Muscle layer of duodenum (tissue), 2 donors: ENCODE measurements around the gene MPRIP.

Experiments
- H3K27ac ChIP-seq: one replicate; pipeline ENCODE4 v1.7.0; 2013; ENCODE audit warnings: mild to moderate bottlenecking, low read length
- H3K27me3 ChIP-seq: one replicate; pipeline ENCODE4 v1.7.0; 2013; ENCODE audit warnings: low read depth, mild to moderate bottlenecking, control low read depth, low read length
- H3K36me3 ChIP-seq, 2 donors: one replicate each; pipeline ENCODE4 v1.7.0; 2013; ENCODE audit warnings: low read length in 2 of 2, control low read depth in 1 of 2, mild to moderate bottlenecking in 1 of 2; ENCODE audit not compliant: insufficient read depth in 2 of 2, control insufficient read depth in 1 of 2
- H3K4me1 ChIP-seq, 2 donors: one replicate each; pipeline ENCODE4 v1.7.0; 2013; ENCODE audit warnings: low read length in 2 of 2, mild to moderate bottlenecking in 2 of 2, control low read depth in 1 of 2, moderate library complexity in 1 of 2; ENCODE audit not compliant: insufficient read depth in 2 of 2, control insufficient read depth in 1 of 2
- H3K4me3 ChIP-seq, 2 donors: one replicate each; pipeline ENCODE4 v1.7.0; 2013; ENCODE audit warnings: low read length in 2 of 2, low read depth in 1 of 2, mild to moderate bottlenecking in 1 of 2
- H3K9me3 ChIP-seq, 2 donors: one replicate each; pipeline ENCODE4 v1.7.0; 2013; ENCODE audit warnings: low read length in 2 of 2, control low read depth in 1 of 2, mild to moderate bottlenecking in 1 of 2; ENCODE audit not compliant: control insufficient read depth in 1 of 2
- donor health status: healthy.

Gene MPRIP

DNA sequence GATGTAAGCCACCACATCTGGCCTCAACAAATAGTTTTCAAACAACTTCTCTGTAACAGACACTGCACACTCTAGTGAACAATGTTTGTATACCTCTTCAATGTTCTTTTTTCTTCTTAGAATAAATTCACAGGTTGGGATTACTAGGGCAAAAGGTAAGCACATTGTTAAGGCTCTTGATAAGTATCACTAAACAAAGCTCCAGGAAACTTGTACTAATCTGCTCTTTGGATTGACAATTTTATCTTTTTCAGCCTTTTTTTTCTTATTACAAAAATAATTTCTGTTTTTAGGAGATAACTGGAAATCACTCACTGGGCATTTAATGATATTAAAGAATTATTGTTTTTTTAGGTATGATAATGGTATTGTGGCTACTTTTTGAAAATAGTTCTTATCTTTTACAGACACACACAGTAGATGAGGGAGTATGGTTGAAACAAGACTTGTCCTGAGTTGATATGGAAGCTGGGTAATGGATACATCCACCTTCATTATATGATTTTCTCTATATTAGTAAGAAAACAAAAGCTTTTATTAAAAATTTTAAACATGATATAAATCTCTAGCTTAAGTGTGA, 7.7 kb upstream of the MPRIP start:
- peaks cover 0 to 4% of the 10 kb centered on the region in 2 donors for H3K4me1 ChIP-seq
- H3K4me3 ChIP-seq: no peak overlapping the region
- H3K9me3 ChIP-seq: no peaks in the 10 kb centered on the region
- H3K27me3 ChIP-seq: no peaks in the 10 kb centered on the region
- H3K36me3 ChIP-seq: no peaks in the 10 kb centered on the region
- no peak overlapping the region for H3K27ac ChIP-seq

DNA sequence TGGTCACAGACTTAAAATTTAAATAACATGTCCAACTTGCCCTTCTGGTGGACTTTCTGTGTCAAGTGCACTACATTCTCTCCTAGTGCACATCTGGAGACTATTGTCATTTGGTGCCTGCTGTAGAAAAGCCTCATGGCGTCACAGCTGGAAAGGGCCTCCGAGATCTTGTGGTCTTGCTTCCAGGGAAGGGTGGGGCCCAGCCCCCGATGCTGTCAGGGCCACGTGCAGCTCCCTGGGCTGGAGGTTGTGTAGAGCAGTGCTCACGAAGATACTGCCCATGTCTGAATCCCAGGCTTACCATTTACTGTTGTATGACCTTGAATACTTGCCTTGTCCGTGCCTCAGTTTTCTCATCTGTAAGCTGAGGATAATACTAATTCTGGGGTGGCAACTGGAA, 6.8 kb upstream of the MPRIP start:
- Histone ChIP-seq H3K4me1 (peaks cover 0 to 4% of the 10 kb centered on the region in 2 donors), H3K9me3 (no peaks in the 10 kb centered on the region), H3K27ac (no peak overlapping the region), H3K27me3 (no peaks in the 10 kb centered on the region), H3K4me3 (no peak overlapping the region), H3K36me3 (no peaks in the 10 kb centered on the region)

DNA sequence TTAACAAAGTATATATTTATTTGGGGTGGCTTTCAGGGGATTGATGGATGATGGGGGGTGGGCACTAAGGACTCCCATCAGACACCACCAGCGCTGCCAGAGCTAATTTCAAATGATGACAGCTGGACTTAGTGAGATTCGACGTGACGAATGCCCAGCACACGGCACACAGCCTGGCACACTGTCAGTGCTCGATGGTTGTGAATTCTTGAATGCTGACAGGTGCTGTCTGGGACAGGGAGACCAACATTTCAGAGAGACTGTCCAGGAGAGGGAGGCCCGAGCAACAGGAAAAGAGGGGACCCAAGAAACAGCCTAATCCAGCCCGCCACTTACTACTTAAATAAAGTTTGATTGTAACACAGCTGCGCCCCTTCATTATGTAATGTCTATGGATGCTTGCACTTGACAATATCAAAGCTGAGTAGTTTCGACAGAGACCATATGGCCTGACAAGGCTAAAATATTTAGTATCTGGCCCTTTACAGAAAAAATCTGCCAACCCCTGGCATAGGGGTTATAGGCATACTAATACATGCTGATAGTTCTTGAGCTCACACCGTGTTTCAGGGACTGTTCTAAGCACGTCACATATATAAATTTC, 6.2 kb upstream of the MPRIP start:
- H3K27ac ChIP-seq: no peak overlapping the region
- H3K36me3 ChIP-seq: no peaks in the 10 kb centered on the region
- H3K4me1 ChIP-seq: peaks cover 2 to 4% of the 10 kb centered on the region in 2 donors
- no peaks in the 10 kb centered on the region for H3K9me3 ChIP-seq
- H3K27me3 ChIP-seq: no peaks in the 10 kb centered on the region
- H3K4me3 ChIP-seq: no peak overlapping the region

DNA sequence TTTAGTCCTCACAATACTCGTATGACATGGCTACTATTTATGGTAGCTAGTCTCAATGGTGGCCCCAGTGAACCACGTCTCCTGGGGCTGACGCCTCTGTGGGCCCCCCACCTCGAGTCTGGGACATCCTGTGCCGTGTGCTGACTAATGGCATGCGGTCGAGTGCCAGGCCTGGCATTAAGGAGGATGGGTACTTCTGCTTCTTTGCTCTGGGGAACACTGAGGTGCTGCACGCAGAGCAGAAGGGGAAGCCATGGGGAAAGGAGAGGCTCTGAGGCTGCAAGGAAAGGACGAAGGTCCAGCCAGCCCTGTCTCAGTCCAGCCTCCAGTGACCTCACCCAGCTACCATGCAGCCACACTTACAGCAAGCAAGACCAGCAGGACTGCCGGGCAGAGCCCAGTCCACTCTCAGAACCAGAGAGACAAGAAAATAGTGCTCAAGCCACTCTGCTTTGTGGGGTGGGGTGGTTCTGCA, 5.7 kb upstream of the MPRIP start:
- Histone ChIP-seq H3K36me3 (no peaks in the 10 kb centered on the region), H3K27ac (no peak overlapping the region), H3K4me3 (no peak overlapping the region), H3K9me3 (no peaks in the 10 kb centered on the region), H3K27me3 (no peaks in the 10 kb centered on the region), H3K4me1 (peaks cover 7 to 9% of the 10 kb centered on the region in 2 donors)

DNA sequence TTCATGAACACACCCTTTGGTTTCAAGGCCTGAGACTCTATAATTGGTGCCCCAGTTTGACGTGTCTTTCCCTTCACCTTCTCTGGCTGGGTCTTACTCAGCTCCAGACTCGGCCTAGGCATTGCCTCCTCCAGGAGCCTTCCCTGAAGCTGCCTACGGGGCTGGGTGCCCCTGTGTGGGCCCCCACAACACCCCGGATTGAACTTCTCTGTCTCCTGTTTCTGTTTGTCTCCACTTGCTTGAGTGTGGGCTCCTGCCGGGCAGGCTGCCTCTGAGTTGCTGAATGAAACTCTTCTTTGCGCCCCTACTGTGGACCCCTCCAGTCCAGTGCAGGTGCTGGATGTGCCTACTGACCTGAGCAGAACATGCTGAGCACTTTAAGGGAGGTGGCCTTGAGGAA, 2.3 kb upstream of the MPRIP start:
- peaks cover 20 to 25% of the 10 kb centered on the region in 2 donors for H3K4me1 ChIP-seq
- H3K27me3 ChIP-seq: no peaks in the 10 kb centered on the region
- no peak overlapping the region for H3K4me3 ChIP-seq
- H3K36me3 ChIP-seq: no peaks in the 10 kb centered on the region
- H3K27ac ChIP-seq: no peak overlapping the region
- no peaks in the 10 kb centered on the region for H3K9me3 ChIP-seq

DNA sequence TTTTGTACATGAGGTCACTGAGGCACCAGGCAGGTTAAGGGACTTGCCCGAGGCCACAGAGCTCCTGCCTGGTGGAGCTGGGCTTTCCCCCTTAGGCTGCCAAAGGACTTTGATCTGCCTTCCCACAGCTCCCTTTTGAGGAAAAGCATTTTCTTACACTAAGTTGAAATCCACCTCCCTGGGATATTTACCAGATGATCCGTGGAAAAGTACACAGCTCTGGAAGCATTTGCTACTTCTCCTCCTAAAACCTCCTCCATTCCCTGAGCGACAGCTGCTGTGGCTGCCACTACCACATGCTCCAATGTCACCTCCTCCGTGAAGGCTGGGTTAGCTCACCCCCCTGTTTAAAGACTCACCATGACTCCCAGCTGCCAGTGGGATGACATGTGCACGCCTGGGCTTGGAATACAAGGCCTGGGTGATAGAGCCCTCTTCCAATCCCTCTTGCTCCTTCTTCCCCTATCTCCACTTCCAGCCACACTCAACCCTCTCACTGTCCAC, 1.2 kb upstream of the MPRIP start:
- H3K36me3 ChIP-seq: no peaks in the 10 kb centered on the region
- peak overlapping the region in 1 of 2 donors; percentile 66 for H3K4me3 ChIP-seq
- H3K4me1 ChIP-seq: peaks cover 27 to 32% of the 10 kb centered on the region in 2 donors
- H3K27me3 ChIP-seq: no peaks in the 10 kb centered on the region
- H3K9me3 ChIP-seq: no peaks in the 10 kb centered on the region
- H3K27ac ChIP-seq: peak overlapping the region; percentile 40

DNA sequence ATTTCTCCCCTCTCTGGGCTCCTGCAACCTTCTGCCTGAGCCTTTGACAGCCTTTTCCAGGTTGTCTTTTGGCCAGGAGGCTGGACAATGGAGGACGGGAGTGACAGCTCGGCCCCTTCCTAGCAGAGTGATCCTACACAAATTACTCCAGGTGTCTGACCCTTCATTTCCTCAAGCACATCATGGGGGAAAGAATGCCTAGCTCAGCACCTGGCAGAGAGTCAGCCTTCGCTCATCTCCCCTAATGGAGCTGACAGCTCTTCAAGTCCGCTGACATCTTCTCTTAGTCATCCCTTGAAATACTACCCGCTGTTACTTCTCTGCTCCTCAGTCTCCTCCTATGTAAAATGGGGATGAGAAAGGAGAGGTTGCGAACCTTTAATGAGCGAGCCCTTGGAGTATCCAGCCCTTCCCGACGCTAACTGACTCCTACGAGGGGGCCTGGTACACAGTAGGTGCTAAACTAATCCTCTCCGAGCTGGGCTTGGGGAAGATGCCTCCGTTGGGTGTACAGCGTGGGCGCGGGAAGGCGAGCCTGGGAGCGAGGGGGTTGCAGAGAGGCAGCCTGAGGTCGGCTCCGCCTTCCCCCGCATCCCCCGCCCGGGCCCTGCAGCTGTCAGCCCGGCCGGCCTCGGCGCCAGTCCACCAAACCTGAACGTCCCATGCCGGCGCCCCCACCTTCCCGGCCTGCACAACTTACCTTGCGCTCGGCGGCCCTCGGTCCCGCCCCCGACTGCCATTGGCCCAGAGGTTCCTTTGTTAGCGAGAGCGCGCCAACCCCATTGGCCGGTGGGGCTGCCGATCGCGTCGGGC, 480 bp upstream of the MPRIP start:
- Histone ChIP-seq H3K4me3 (peak overlapping the region; percentile 66 to 69), H3K9me3 (no peaks in the 10 kb centered on the region), H3K4me1 (peaks cover 27 to 37% of the 10 kb centered on the region in 2 donors), H3K27me3 (no peaks in the 10 kb centered on the region), H3K36me3 (no peaks in the 10 kb centered on the region), H3K27ac (peak overlapping the region; percentile 40)

DNA sequence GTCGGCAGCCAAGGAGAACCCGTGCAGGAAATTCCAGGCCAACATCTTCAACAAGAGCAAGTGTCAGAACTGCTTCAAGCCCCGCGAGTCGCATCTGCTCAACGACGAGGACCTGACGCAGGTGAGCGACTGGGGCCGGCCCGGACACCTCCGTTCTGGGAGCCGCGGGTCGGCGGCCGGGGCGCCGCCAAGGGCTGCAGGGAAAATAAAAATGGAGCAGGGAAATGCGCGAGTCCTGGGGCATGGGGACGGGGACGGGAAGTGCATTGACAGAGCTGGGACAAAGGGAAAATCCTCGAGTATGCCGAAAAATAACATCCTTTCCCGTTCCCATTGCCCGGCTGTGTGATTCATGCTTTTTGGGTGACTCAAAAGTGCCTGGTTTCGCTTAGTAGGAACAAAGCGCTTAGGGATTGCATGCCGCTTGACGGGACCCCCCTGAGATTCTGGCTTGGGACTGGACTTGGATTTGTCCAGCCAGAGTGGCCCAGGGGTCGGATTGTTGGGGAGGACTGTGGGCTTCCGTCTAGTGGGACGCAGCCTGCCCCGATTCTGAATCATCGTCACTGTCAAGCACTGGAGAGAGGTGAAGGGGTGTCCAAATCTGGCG, 699 bp downstream of the MPRIP start:
- peaks cover 27 to 37% of the 10 kb centered on the region in 2 donors for H3K4me1 ChIP-seq

DNA sequence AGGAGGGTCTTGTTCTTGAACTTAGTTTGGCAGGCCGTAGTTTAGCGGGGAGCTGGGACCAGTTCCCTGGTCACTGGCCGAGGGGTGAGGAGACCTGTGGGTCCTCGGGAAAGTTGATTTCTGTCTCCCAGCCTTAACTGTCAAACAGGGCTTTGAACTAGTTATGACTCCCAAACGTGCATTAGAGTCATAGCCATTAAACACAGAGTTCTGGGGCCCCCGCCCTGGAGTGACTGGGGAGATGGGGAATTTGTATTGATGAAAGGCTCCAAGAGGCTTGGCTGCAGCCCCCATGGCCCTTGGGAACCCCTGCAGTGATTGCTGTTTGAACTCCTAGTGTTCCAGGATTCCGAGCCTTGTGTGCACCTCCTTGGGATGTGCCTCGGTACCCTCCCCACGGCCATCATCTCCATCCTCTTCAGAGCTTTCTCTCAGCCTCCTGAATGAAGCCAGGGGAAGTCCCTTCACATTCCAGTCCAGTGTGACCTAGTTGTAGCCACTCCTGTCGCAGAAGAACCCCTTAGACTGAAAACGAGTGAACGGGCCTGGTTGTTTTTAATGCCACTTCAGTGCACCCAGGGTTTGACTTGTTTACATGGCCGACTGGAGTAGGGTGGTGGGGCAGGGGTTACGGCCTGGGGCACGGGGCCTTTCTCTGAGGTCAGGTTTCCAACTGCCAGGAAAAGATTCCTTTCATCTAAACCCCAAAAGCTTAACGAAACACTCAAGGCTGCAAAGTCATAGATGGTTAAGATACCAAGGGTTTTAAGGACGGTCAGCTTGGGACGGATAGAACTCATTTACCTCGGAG, 1.4 kb downstream of the MPRIP start:
- Histone ChIP-seq H3K36me3 (no peaks in the 10 kb centered on the region), H3K27ac (peak overlapping the region; percentile 86), H3K27me3 (no peaks in the 10 kb centered on the region), H3K9me3 (no peaks in the 10 kb centered on the region), H3K4me1 (peaks cover 27 to 37% of the 10 kb centered on the region in 2 donors), H3K4me3 (peak overlapping the region; percentile 86 to 92)

More for the DNA sequence above, 699 bp downstream of the MPRIP start:
- H3K27me3 ChIP-seq: no peaks in the 10 kb centered on the region
- peak overlapping the region; percentile 86 for H3K27ac ChIP-seq
- no peaks in the 10 kb centered on the region for H3K36me3 ChIP-seq
- peak overlapping the region; percentile 86 to 92 for H3K4me3 ChIP-seq
- no peaks in the 10 kb centered on the region for H3K9me3 ChIP-seq

DNA sequence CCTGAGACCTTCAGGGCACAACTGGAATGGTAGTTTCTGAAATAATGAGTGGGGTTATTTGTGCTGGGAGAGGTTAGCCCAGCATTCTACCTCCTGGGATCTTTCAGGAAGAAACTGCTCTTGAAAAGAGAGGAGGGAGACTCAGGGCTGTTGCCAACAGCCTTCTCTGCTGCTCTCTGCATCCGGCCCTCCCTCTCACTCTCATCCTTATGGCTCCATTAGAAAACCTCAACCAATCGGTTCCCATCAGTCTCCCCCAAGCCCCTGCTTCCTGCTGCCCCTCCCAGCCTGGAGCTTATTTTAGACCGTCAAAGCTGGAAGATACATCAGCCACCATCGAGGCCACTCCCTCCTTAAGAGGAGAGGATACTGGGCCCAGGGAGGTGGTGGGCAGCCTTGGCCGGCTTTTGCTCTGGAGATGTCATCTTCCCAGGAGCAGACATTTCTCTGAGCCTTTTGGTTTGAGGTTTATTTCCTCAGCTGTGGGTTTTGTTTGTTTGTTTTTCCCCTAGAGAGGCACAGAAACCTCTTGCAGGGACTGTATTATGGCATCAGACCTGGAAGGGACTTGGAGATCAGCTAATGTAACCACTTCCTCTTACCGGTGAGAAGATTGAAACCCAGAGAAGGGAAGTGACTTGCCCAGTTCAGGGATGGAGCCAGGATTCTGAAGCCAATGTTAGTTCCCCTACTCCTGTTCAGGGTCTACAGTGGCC, 2.7 kb downstream of the MPRIP start:
- H3K36me3 ChIP-seq: no peaks in the 10 kb centered on the region
- H3K27ac ChIP-seq: peak overlapping the region; percentile 86
- no peaks in the 10 kb centered on the region for H3K9me3 ChIP-seq
- H3K27me3 ChIP-seq: no peaks in the 10 kb centered on the region
- H3K4me1 ChIP-seq: peaks cover 27 to 37% of the 10 kb centered on the region in 2 donors
- H3K4me3 ChIP-seq: peak overlapping the region; percentile 86 to 92
